DMS53 (cell line): ENCODE results near the gene SFSWAP.
"Not testable (repeated sequence)": the region's sequence is repeated elsewhere in the genome, so short reads cannot be mapped to it uniquely, and the experiment has no call there.

Experiments
- DNase-seq: peaks from one replicate; lab custom pipeline; 2025; lab: John Stamatoyannopoulos, UW

The SFSWAP gene

GRCh38 chr12:131793243-131794022 is 82.5 kb downstream of the SFSWAP start:
- no peak for DNase-seq

DNA sequence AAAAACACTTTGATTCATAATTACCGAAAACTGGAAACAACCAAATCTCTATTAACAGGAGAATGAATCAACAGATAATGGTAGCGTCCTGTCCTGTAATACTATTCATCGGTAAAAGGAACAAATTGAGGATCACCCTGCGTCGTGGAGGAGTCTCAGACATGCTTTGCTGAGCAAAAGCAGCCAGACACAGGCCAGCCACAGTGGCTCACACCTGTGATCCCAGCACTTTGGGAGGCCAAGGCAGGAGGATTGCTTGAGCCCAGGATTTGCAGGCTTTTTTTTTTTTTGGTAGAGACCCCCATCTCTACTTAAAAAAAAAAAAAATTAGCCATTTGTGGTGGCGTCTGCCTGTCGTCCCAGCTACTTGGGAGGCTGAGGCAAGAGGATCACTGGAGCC is 83.2 kb downstream of the SFSWAP start:
- no peak for DNase-seq

DNA sequence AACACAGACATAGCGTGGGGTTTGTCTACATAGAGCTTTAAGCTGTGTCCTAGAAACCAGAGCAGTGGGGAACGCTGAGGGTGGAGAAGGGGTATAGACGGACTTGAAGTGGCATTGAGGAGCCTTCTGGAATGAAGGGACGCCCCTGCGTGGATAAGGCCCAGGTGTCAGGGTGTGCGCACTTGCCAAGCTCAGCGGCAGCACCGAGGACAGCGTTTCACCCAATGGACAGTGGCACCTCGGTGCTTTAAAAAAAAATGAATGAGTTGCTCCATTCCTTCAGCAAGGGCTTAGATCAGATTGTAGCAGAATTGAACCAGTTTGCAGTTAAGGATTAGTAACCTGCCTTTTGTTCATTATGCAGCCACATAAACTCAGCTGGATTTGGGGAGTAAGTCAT is 83.7 kb downstream of the SFSWAP start:
- no peak for DNase-seq

GRCh38 chr12:131795064-131795463 is 84.2 kb downstream of the SFSWAP start:
- DNase-seq, result no peak

DNA sequence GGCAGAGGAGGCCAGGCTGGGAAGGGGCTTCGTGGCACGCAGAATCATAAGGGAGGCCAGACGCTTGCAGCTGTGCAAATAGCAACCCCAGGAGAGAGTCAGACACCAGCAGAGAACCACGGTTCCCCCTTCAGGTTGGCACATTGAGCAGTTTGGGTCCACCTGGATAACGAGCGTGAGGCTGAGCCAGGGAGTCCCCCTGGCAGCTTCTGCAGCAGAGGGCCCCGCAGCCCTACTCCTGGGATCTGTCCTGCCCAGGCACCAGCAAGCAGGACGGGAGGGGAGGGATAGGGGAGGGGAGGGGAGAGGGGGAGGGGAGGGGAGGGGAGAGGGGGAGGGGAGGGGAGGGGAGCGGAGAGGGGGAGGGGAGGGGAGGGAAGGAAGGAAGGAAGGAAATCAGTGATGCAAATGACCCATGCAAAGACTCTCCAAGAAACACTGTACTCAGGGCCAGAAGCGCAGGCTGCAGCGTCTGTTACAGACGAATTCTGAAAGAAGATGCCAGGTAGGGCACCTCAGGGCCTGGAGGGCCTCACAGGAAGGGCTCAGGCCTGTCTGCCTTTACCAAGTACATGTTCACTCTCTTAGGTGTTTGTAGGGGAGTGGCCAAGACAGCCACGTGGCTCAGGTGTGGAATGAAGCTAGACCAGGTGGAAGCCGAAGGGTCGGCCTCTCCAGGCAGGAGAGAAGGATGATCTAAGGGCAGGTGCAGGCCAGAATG is 85.0 kb downstream of the SFSWAP start:
- DNase-seq, result peak; percentile 52

- DNase-seq, result no peak
Observed at GRCh38 chr12:131796411-131796736, 85.5 kb downstream of the SFSWAP start.

DNA sequence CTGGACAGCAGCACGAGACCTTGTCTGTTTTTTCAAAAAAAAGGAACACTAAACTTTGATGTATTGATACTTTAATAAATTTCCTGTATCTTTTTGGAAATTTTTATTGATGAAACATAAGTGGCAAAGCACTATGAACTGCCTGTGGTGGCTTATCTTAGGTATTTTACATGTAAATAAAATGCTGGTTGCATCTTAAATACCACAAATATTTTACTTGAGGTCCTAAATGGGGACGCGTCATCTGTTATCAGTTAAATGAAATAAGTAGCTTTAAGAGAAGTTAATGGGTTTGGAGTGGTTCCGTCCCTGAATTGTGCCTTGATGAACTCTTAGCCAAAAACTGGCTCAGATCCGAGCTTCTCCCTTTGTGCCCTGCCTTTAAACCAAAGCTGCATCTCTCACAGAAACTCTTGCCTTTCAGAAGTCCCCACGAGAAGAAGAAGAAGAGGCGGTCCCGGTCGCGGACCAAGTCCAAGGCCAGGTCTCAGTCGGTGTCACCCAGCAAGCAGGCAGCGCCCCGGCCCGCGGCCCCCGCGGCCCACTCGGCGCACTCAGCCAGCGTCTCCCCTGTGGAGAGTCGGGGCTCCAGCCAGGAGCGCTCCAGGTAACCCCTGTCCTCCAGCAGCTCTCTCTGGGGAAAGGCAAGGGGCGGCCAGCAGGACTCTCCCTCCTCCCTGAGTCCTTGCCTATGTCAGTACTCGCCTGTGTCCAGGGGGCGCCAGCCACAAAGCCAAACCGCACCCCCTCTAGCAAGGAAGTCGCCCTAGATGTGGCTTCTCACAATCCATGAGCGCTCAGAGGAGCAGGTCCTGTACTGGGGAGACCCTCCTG is 86.1 kb downstream of the SFSWAP start:
- DNase-seq, result no peak

DNA sequence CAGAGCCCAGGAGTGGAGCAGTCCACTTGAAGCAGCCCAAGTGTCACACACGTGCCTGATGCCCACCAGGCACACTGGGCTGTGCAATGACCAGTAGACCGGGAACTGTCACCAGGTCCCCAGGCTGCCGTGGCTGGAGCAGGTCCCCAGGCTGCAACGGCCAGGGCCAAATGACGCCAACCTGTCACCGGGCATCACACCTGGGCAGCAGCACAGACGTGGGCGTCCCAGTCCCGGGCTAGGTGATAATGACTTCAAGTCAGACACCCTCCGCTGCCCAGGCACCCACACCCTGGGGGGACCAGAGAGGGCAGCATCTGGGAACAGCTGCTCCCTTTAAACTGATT is 86.7 kb downstream of the SFSWAP start:
- no peak for DNase-seq

GRCh38 chr12:131799195-131799594 is 88.3 kb downstream of the SFSWAP start:
- DNase-seq, result no peak

DNA sequence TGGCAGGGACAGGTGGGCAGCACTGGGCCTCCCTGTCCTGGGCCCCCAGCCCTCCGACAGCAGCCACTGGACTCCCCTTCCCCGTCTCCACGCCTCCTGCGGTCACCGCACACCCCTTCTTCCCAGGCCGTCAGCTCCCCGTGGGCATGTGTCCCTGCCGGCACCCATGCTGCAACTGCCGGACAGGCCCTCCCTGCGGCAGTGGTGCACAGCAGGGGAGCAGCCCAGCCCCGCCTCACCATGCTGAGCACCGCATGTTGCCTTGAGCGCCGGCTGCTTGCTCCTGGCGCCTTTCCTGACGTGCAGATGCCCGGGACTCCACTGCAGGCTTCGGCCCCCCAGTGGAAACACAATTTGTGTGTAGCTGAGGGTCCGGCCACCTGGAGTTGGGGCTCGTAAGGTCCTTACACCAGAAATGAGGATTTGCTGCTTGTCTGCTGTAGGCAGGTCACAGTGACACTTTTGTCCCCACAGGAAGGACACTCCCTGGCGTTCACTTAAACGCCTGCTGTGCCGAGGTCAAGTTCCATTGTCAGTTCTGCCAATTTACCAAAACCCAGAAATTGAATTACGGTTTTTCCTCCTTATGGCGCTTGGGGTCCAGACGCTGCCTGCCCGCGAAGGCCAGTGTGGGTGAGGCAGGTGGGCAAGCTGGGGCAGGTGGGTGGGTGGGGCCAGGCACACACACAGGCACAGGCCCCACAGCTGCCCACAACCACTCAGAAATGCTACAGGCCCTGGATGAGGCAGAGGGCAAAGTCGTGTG is 89.1 kb downstream of the SFSWAP start:
- DNase-seq, result no peak

DNA sequence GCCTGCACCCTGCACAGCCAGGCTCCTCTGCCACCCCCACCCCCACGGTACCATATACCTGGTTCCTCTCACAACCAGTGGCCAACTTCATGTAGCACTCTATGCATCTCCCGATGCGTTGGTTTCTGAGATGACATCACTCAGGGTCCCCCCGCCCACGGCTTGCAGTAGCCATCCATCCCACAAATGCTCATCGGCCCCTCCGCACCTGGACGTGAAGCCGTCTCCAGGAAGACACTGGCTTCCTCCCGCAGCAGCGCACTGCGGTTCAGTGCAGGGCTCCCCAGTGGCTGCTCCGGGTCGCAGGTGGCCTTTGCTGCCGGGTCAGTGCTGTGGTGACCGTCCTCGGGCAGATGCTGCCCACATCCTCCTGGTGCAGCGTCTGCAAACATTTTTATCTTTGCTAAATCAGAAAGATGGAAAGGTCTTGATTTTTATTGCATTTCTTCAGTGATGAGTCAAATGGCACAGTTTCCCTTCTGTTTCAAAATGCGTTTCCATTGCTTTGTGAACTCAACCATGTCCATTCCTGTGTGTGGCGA is 89.8 kb downstream of the SFSWAP start:
- no peak for DNase-seq

GRCh38 chr12:131801254-131801866 is 90.5 kb downstream of the SFSWAP start:
- no peak for DNase-seq

DNA sequence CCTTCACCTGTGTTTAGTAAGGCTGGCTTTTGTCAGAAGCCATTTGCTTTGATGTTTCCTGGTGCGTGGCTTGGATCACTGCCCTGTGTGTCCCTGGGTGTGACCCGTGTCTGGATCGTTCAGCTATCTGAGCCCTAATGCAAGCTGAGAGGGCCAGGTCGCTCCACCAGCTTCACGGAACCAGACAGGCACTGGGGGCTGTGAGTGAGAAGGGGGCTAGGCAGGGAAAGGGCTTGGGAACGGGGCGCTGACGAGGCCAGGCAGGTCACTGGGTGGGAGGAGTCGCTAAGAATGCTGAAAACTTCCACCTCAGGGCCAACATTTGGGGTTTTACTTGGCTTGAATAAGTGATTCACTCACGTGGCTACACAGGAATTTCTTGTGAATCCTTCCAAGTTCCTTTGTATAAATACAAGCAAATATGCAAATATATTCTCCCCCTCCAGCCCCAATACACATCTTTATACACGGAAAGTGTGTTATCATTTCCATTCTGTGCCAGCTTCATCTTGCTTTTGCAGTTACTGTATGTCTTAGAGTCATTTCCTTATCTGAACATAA is 93.2 kb downstream of the SFSWAP start:
- DNase-seq, result no peak

GRCh38 chr12:131805421-131805820 is 94.5 kb downstream of the SFSWAP start:
- DNase-seq, result no peak

DNA sequence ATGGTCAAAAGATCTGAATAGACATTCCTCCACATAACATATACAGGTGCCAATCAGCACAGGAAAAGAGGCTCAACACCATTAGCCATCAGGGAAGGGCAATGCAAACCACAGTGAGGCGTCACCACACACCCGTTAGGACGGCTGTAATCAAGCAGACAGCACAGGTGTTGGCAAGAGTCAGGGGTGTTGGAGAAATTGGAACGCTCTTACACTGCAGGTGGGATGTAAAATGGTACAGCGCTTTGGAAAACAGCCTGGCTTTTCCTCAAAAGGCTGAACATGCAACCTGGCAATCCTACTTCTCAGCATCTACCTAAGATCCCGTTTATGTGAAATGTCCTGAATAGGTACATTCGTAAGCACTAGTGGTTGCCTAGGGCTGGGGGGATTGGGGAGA is 95.8 kb downstream of the SFSWAP start:
- no peak for DNase-seq

- DNase-seq, result no peak
Observed at GRCh38 chr12:131808744-131809371, 98.0 kb downstream of the SFSWAP start.

DNA sequence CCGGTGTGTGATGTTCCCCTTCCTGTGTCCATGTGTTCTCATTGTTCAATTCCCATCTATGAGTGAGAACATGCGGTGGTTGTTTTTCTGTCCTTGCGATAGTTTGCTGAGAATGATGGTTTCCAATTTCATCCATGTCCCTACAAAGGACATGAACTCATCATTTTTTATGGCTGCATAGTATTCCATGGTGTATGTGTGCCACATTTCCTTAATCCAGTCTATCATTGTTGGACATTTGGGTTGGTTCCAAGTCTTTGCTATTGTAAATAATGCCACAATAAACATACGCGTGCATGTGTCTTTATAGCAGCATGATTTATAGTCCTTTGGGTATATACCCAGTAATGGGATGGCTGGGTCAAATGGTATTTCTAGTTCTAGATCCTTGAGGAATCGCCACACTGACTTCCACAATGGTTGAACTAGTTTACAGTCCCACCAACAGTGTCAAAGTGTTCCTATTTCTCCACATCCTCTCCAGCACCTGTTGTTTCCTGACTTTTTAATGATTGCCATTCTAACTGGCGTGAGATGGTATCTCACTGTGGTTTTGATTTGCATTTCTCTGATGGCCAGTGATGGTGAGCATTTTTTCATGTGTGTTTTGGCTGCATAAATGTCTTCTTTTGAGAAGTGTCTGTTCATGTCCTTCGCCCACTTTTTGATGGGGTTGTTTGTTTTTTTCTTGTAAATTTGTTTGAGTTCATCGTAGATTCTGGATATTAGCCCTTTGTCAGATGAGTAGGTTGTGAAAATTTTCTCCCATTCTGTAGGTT is 98.8 kb downstream of the SFSWAP start:
- not testable (repeated sequence) for DNase-seq

GRCh38 chr12:131810726-131811125 is 99.8 kb downstream of the SFSWAP start:
- DNase-seq, result no peak

- DNase-seq, result no peak
Observed at GRCh38 chr12:131815131-131815530, 104.2 kb downstream of the SFSWAP start.

GRCh38 chr12:131816495-131816894 is 105.6 kb downstream of the SFSWAP start:
- no peak for DNase-seq
